Naive thymus-derived CD4-positive, alpha-beta T cell (primary cell): ENCODE results near the gene GNA12. TPM values are rescaled to one million over a fixed set of nuclear protein-coding genes. Genes with fewer than 3 reads are reported as not detected.

ENCODE experiments used
- ATAC-seq: fragments of 150-1000 bp; cut with Tn5 transposase; 2 replicates; pipeline ENCODE4 v1.10.0; 2021; ENCODE audit warnings: mild to moderate bottlenecking, moderate library complexity
- CTCF ChIA-PET: fragments of 350-600 bp; sonication (Branson Sonifier 250); formaldehyde crosslinking; loops from one replicate; lab custom pipeline; 2021; ENCODE audit warnings: antibody characterized with exemption; lab: Charles Lee
- POLR2A ChIA-PET: fragments of 350-600 bp; sonication (Branson Sonifier 250); formaldehyde crosslinking; loops from one replicate; lab custom pipeline; 2021; ENCODE audit warnings: antibody characterized with exemption, inconsistent platforms; lab: Charles Lee
- DNase-seq, 9 donors: peaks; one replicate each; pipeline versions ENCODE4 v3.0.0 to v3.0.0-alpha.2; 2020 to 2022; ENCODE audit warnings: mixed read lengths in 1 of 9
- H3K27ac ChIP-seq: one replicate; pipeline ENCODE4 v1.7.0; 2013; ENCODE audit warnings: mild to moderate bottlenecking, low read depth, low read length, moderate library complexity
- H3K27me3 ChIP-seq, 2 donors: one replicate each; pipeline ENCODE4 v1.7.0; 2013; ENCODE audit warnings: low read length in 2 of 2, mild to moderate bottlenecking in 2 of 2, moderate library complexity in 2 of 2; ENCODE audit not compliant: control insufficient read depth in 2 of 2, insufficient read depth in 2 of 2
- H3K36me3 ChIP-seq, 3 experiments: 1 replicate in 2 of 3; 2 replicates in 1 of 3; pipeline ENCODE4 v1.7.0; 2013; ENCODE audit warnings: low read length in 3 of 3, mild to moderate bottlenecking in 3 of 3, moderate library complexity in 1 of 3; ENCODE audit not compliant: insufficient read depth in 3 of 3, control insufficient read depth in 2 of 3
- H3K4me1 ChIP-seq, 2 donors: one replicate each; pipeline ENCODE4 v1.7.0; 2013; ENCODE audit warnings: low read length in 2 of 2, mild to moderate bottlenecking in 2 of 2, moderate library complexity in 1 of 2; ENCODE audit not compliant: control insufficient read depth in 2 of 2, insufficient read depth in 2 of 2
- H3K4me3 ChIP-seq: 2 replicates; pipeline ENCODE4 v1.7.0; 2013; ENCODE audit warnings: mild to moderate bottlenecking, low read length
- H3K9me3 ChIP-seq, 3 experiments: 1 replicate in 2 of 3; 2 replicates in 1 of 3; pipeline ENCODE4 v1.7.0; 2013; ENCODE audit warnings: low read length in 3 of 3; ENCODE audit not compliant: control insufficient read depth in 2 of 3
- H3K27ac Mint-ChIP-seq, 9 donors: one replicate each; pipeline ENCODE4 v1.8.0; 2020 to 2022; ENCODE audit warnings: mixed read lengths in 9 of 9, mild to moderate bottlenecking in 8 of 9, moderate library complexity in 5 of 9, inconsistent platforms in 2 of 9
- H3K27me3 Mint-ChIP-seq, 5 donors: one replicate each; pipeline ENCODE4 v1.8.0; 2021 to 2022; ENCODE audit warnings: mixed read lengths in 5 of 5, mild to moderate bottlenecking in 1 of 5
- H3K36me3 Mint-ChIP-seq, 5 donors: one replicate each; pipeline ENCODE4 v1.8.0; 2020 to 2022; ENCODE audit warnings: mixed read lengths in 5 of 5, mild to moderate bottlenecking in 3 of 5, inconsistent platforms in 1 of 5
- H3K4me1 Mint-ChIP-seq, 7 donors: one replicate each; pipeline ENCODE4 v1.8.0; 2020 to 2022; ENCODE audit warnings: mixed read lengths in 7 of 7, mild to moderate bottlenecking in 3 of 7, inconsistent platforms in 1 of 7
- H3K4me3 Mint-ChIP-seq, 10 donors: one replicate each; pipeline ENCODE4 v1.8.0; 2020 to 2022; ENCODE audit warnings: mild to moderate bottlenecking in 10 of 10, mixed read lengths in 10 of 10, moderate library complexity in 6 of 10, inconsistent platforms in 2 of 10
- H3K9me3 Mint-ChIP-seq, 11 donors: one replicate each; pipeline ENCODE4 v1.8.0; 2020 to 2022; ENCODE audit warnings: mixed read lengths in 11 of 11, mild to moderate bottlenecking in 4 of 11, inconsistent platforms in 1 of 11, moderate library complexity in 1 of 11
- intact Hi-C, 2 donors: fragments of 100-400 bp; cut with micrococcal nuclease; formaldehyde crosslinking; loops; one replicate each; pipeline ENCODE4 v1.15.1; 2023
- polyA plus RNA-seq, 2 donors: library from polyadenylated mRNA; unstranded; fragments of 300-500 nt; fragmentation: Illumina TruSeq; gene quantifications; one replicate each; pipeline ENCODE4 v1.2.3, GENCODE V29; 2021
- total RNA-seq, 6 experiments: library from RNA in 5 of 6; stranded (reverse) in 5 of 6; gene quantifications; 1 replicate in 5 of 6; 2 replicates in 1 of 6; pipeline ENCODE4 v1.2.3 and lab custom pipeline; 2021 to 2026

Gene GNA12
- total and polyA plus RNA-seq, 7 experiments from 2014 or later: 4.2 to 25.7 (median 18.5) TPM

- Histone ChIP-seq H3K9me3 (no peaks in the 10 kb centered on the region), H3K4me3 (no peak overlapping the region), H3K27me3 (no peaks in the 10 kb centered on the region), H3K4me1 (peaks cover 45 to 63% of the 10 kb centered on the region in 2 donors), H3K36me3 (no peaks in the 10 kb centered on the region), H3K27ac (no peak overlapping the region)
- ATAC-seq: no peak
- DNase-seq: no peak
- intact Hi-C loops: loop anchor here in 1 of 2 donors (5.0 kb wide), 1 partner anchor 128 kb away; the partner anchor contains the start of gene GNA12
- H3K4me3 Mint-ChIP-seq: peak overlapping the region; percentile 25 to 84 (median 74)
- H3K9me3 Mint-ChIP-seq: no peaks in the 10 kb centered on the region
- CTCF ChIA-PET: interaction anchor here (0.7 to 1.5 kb wide), 2 partner anchors 262 to 1572 kb away, joined by 3 to 4 read pairs; no protein-coding TSS in a partner anchor
- H3K27ac Mint-ChIP-seq: peak overlapping the region in 7 of 9 donors; percentile 38 to 92 (median 78)
- H3K4me1 Mint-ChIP-seq: peaks cover 41 to 79% (median 74%) of the 10 kb centered on the region in 7 donors
- H3K36me3 Mint-ChIP-seq: peaks cover 0 to 7% (median 0%) of the 10 kb centered on the region in 5 donors
- POLR2A ChIA-PET: interaction anchor here (1.2 kb wide), 1 partner anchor 192 kb away, joined by 3 read pairs; no protein-coding TSS in a partner anchor
- peaks cover 0 to 17% (median 8%) of the 10 kb centered on the region in 5 donors for H3K27me3 Mint-ChIP-seq
Measured at GRCh38 chr7:2714636-2715035, 129.5 kb downstream of the GNA12 start.

DNA sequence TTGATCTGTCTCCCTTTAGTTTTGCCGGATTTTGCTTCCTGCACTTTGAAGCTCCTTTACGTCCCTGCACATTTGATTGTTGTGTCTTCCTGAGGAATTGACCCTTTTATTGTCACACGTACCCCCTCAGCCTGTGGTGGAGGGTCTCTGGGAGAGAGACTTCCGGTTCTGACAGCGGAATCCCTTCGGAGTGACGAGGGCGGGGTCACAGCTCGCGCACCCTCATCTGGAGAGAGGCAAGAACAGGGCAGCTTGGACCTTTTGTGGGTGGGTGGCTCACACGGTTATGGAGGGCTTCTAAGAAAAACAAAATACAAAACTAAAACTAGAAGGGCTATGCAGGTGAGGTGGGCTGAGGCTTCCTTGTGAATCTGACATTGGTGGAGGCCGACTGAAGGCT, 130.1 kb downstream of the GNA12 start:
- ChIA-PET CTCF (interaction anchor here (0.7 to 6.0 kb wide), 5 partner anchors 15 to 1572 kb away, joined by 3 to 45 read pairs (median 4); no protein-coding TSS in a partner anchor), POLR2A (interaction anchor here (1.2 kb wide), 1 partner anchor 191 kb away, joined by 3 read pairs; no protein-coding TSS in a partner anchor)
- no peak overlapping the region for H3K27ac ChIP-seq
- intact Hi-C loops: no loop called here
- no peak overlapping the region for H3K4me3 ChIP-seq
- ATAC-seq: no peak
- H3K27ac Mint-ChIP-seq: peak overlapping the region in 6 of 9 donors; percentile 22 to 79 (median 55)
- no peak for DNase-seq
- H3K4me3 Mint-ChIP-seq: peak overlapping the region in 1 of 10 donors; percentile 25
- H3K36me3 Mint-ChIP-seq: peaks cover 0 to 7% (median 0%) of the 10 kb centered on the region in 5 donors
- peaks cover 51 to 65% of the 10 kb centered on the region in 2 donors for H3K4me1 ChIP-seq
- H3K4me1 Mint-ChIP-seq: peaks cover 43 to 76% (median 73%) of the 10 kb centered on the region in 7 donors
- no peaks in the 10 kb centered on the region for H3K27me3 ChIP-seq
- no peaks in the 10 kb centered on the region for H3K9me3 ChIP-seq
- H3K27me3 Mint-ChIP-seq: peaks cover 0 to 17% (median 8%) of the 10 kb centered on the region in 5 donors
- no peaks in the 10 kb centered on the region for H3K9me3 Mint-ChIP-seq
- H3K36me3 ChIP-seq: no peaks in the 10 kb centered on the region

DNA sequence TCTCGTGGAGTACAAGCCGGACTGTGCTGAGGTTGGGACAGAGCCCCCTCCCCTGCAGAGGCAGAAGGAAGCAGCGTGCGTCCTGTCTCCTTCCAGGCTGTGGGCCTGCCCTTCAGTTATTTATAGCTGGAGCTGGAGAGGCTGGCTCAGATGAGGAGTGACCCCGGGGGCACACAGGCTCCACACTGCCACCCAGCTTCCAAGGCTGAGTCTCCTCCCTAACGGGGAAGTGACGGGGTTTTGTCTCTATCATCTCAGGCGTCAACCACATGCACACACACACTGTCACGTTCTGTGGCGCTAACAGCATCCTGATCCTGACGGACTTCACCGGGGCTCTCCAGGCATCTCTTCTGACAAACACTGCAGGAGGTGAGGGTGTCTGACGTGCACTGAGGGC, 130.7 kb downstream of the GNA12 start:
- Mint-ChIP-seq H3K4me3 (peak overlapping the region in 1 of 10 donors; percentile 13), H3K4me1 (peaks cover 37 to 70% (median 67%) of the 10 kb centered on the region in 7 donors), H3K27ac (peak overlapping the region in 2 of 9 donors; percentile 37 to 59), H3K36me3 (peaks cover 0 to 7% (median 0%) of the 10 kb centered on the region in 5 donors), H3K9me3 (no peaks in the 10 kb centered on the region), H3K27me3 (peaks cover 0 to 17% (median 8%) of the 10 kb centered on the region in 5 donors)
- POLR2A ChIA-PET: no interaction called here
- H3K36me3 ChIP-seq: no peaks in the 10 kb centered on the region
- peaks cover 55 to 60% of the 10 kb centered on the region in 2 donors for H3K4me1 ChIP-seq
- intact Hi-C loops: no loop called here
- CTCF ChIA-PET: interaction anchor here (0.7 to 6.0 kb wide), 3 partner anchors 13 to 41 kb away, joined by 3 to 45 read pairs (median 3); no protein-coding TSS in a partner anchor
- no peak overlapping the region for H3K27ac ChIP-seq
- H3K9me3 ChIP-seq: no peaks in the 10 kb centered on the region
- no peak overlapping the region for H3K4me3 ChIP-seq
- H3K27me3 ChIP-seq: no peaks in the 10 kb centered on the region
- no peak for DNase-seq
- no peak for ATAC-seq

- ChIA-PET POLR2A (no interaction called here), CTCF (interaction anchor here (1.0 to 6.0 kb wide), 3 partner anchors 13 to 40 kb away, joined by 3 to 45 read pairs (median 17); no protein-coding TSS in a partner anchor)
- Histone ChIP-seq H3K9me3 (no peaks in the 10 kb centered on the region), H3K27me3 (no peaks in the 10 kb centered on the region), H3K27ac (no peak overlapping the region), H3K4me3 (no peak overlapping the region), H3K36me3 (no peaks in the 10 kb centered on the region), H3K4me1 (peaks cover 47 to 55% of the 10 kb centered on the region in 2 donors)
- Mint-ChIP-seq H3K4me3 (no peak overlapping the region), H3K27ac (peak overlapping the region in 1 of 9 donors; percentile 26), H3K36me3 (peaks cover 0 to 5% (median 0%) of the 10 kb centered on the region in 5 donors), H3K27me3 (peaks cover 0 to 18% (median 8%) of the 10 kb centered on the region in 5 donors), H3K9me3 (no peaks in the 10 kb centered on the region), H3K4me1 (peaks cover 28 to 58% (median 55%) of the 10 kb centered on the region in 7 donors)
- ATAC-seq: no peak
- DNase-seq: no peak
- intact Hi-C loops: loop anchor here in 1 of 2 donors (2.0 kb wide), 1 partner anchor 47 kb away; no protein-coding TSS in a partner anchor
Measured at GRCh38 chr7:2711895-2712675, 132.0 kb downstream of the GNA12 start.

DNA sequence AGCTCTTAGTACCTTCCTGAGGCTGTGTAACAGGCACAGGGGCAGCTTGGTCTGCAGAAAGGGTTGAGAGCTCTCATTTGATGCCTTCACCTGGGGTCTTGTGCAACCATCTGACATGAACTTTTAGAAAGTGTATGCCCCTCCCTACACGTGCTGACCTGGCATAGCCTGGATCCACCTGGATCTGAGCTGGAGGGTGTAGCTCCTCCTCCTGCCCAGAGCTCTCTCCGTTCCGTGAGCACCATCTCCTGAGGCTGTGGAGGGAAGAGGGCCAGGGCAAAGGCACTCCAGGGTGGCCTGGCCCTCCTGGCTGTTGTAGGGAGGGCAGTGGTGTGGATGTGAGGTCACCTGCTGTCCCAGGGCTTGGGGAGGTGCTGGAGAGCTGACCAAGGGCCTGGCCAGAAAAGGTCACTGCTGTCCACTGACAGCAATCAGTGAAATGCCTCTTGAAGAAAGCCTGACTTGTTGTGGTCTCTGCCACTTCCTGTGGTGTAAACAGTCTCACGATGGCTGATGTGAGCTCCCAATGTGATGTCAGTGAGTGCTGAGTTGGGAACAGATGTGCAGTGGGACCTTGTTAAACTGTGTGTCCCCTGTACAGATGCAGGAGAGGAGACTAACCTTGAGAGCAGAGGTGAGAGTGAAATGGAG, 133.1 kb downstream of the GNA12 start:
- Histone ChIP-seq H3K4me3 (peak overlapping the region; percentile 17), H3K4me1 (peaks cover 37 to 48% of the 10 kb centered on the region in 2 donors), H3K36me3 (no peaks in the 10 kb centered on the region), H3K27ac (no peak overlapping the region), H3K9me3 (no peaks in the 10 kb centered on the region), H3K27me3 (no peaks in the 10 kb centered on the region)
- DNase-seq (peak in 7 of 9 donors; percentile 30 to 57 (median 54)), ATAC-seq (peak; percentile 42)
- Mint-ChIP-seq H3K9me3 (no peaks in the 10 kb centered on the region), H3K27ac (peak overlapping the region; percentile 48 to 92 (median 81)), H3K27me3 (peaks cover 0 to 18% (median 8%) of the 10 kb centered on the region in 5 donors), H3K36me3 (peaks cover 0 to 2% (median 0%) of the 10 kb centered on the region in 5 donors), H3K4me3 (peak overlapping the region; percentile 37 to 79 (median 50)), H3K4me1 (peaks cover 26 to 52% (median 44%) of the 10 kb centered on the region in 7 donors)
- ChIA-PET CTCF (interaction anchor here (0.9 to 6.0 kb wide), 9 partner anchors 9 to 260 kb away, joined by 3 to 45 read pairs (median 7); no protein-coding TSS in a partner anchor), POLR2A (interaction anchor here (1.0 to 2.1 kb wide), 5 partner anchors 12 to 259 kb away, joined by 3 to 14 read pairs (median 4); no protein-coding TSS in a partner anchor)
- intact Hi-C loops: loop anchor here in 1 of 2 donors (2.0 kb wide), 1 partner anchor 48 kb away; no protein-coding TSS in a partner anchor
